ENCODE data around the gene CASQ2. TPM values are rescaled to one million over a fixed set of nuclear protein-coding genes. Genes with fewer than 3 reads are reported as not detected.

CASQ2 gene
- total and polyA plus RNA-seq, 3 donors from 2014 or later: 0.74 to 8.6 (median 1.9) TPM

DNA sequence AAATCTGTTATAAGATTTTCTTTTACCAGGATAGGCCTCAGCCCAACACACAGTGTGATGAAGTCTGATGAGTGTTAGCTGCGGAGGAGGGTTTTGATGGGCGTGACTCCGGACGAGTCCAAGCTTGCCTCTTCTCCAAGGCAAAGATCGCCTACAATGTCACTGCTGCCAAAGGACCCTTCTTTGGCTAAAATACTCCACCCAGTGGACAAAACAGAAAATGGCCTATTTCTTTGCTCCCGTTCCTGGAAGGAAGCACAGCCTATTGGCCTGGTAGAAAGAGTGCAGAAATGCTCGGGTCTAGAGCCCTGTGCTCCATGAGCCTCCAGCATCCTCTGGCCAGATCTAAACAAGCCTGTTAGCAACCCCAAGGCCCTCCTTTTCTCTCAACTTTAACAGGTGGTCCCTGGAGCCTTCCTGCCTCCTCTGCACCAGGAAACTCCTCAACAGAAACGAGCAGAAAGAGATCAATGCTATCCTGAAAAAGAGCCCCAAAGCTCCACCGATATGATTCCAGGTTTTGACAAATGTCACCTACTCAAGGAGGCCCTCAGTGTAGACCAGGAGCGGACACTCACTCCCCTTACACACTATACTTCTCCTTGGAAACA lies 3.4 kb upstream of the CASQ2 start:
- peak overlapping the region in 1 of 2 donors; percentile 14 for H3K4me3 ChIP-seq
- 15 to 21% methylated on average over 10 of the region's 10 CpGs for WGBS, 2 donors

DNA sequence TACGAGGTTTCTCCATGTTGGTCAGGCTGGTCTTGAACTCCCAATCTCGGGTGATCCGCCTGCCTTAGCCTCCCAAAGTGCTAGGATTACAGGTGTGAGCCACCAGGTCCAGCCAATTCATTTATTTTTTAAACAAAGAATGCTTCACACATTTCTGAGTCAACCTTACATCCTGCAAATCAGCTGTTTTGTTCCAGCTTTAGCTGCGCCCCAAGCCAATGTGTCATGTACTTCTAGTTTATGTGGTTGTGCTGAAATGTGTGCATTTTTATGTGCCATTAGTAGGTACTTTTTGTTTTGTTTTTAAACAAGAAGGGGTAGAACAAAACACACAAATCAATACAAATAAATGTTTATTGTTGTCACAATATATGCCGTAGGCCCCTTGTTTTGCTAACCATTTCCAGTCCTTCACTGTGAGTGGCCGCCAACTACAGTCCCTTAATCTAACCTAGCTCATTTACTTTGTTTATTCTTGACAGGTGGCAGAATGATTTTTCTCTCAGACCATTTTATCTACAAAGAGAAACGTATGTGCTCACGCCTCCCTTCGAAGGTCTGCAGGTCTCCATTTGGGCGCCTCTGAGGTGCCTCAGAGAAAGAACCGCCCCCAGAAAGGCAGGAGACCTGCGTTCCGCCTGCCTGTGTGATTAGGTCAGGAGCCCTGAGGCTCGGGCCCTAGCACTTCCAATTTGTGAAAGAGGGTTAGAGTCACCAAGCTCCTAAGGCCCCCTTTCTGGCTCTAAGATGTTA lies 2.8 kb upstream of the CASQ2 start:
- intact Hi-C loops (cut with DNase I; ENCODE audit: low total_unique reads): loop anchor here (5.0 kb wide), 1 partner anchor 54 kb away; no protein-coding TSS in a partner anchor
- H3K4me3 ChIP-seq: peak overlapping the region in 1 of 2 donors; percentile 14
- 49 to 67% methylated on average over 14 of the region's 14 CpGs for WGBS, 2 donors

More for the DNA sequence above, 3.4 kb upstream of the CASQ2 start:
- intact Hi-C loops (cut with DNase I; ENCODE audit: low total_unique reads): loop anchor here (5.0 kb wide), 1 partner anchor 55 kb away; no protein-coding TSS in a partner anchor
- H3K27me3 ChIP-seq: no peaks in the 10 kb centered on the region
- H3K4me1 ChIP-seq: no peaks in the 10 kb centered on the region
- H3K36me3 ChIP-seq (ENCODE audit: low read depth, missing control alignments): no peaks in the 10 kb centered on the region
- DNase-seq: peak; percentile 71
- H3K27ac ChIP-seq: no peak overlapping the region
- no peaks in the 10 kb centered on the region for H3K9me3 ChIP-seq
- TF ChIP-seq POLR2A (IDR thresholded peaks at IDR 0.05): no peak
- TF ChIP-seq, protein P1, sequence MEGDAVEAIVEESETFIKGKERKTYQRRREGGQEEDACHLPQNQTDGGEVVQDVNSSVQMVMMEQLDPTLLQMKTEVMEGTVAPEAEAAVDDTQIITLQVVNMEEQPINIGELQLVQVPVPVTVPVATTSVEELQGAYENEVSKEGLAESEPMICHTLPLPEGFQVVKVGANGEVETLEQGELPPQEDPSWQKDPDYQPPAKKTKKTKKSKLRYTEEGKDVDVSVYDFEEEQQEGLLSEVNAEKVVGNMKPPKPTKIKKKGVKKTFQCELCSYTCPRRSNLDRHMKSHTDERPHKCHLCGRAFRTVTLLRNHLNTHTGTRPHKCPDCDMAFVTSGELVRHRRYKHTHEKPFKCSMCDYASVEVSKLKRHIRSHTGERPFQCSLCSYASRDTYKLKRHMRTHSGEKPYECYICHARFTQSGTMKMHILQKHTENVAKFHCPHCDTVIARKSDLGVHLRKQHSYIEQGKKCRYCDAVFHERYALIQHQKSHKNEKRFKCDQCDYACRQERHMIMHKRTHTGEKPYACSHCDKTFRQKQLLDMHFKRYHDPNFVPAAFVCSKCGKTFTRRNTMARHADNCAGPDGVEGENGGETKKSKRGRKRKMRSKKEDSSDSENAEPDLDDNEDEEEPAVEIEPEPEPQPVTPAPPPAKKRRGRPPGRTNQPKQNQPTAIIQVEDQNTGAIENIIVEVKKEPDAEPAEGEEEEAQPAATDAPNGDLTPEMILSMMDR (IDR thresholded peaks at IDR 0.05): peak; percentile 52 to 71 (median 60)

DNA sequence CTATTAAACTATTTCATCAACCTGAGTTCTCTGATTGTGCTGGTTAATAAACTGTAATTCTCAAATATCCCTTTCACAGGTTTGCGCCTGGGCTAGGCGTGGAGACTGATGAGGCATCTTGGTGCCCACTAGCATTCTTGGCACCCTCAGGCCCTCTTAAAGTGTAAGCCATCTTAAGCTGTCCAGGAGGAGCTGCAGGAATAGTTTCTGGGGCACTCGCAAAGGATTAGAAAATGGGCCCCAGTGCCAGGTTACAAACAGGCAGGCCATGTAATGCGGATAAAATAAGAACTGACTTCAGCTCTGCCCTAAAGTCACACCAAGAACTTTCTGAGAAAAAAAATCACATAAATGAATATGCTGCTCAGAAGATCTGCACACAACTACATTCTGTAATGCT lies 1.1 kb downstream of the CASQ2 start:
- DNase-seq: no peak
- TF ChIP-seq POLR2A (IDR thresholded peaks at IDR 0.05): no peak
- TF ChIP-seq, protein P1 (IDR thresholded peaks at IDR 0.05): no peak
- intact Hi-C loops (cut with DNase I; ENCODE audit: low total_unique reads): no loop called here
- H3K27ac ChIP-seq: no peak overlapping the region
- WGBS, 2 donors: 91 to 93% methylated on average over 4 of the region's 4 CpGs
- no peaks in the 10 kb centered on the region for H3K36me3 ChIP-seq (ENCODE audit: low read depth, missing control alignments)
- no peaks in the 10 kb centered on the region for H3K9me3 ChIP-seq
- no peak overlapping the region for H3K4me3 ChIP-seq
- no peaks in the 10 kb centered on the region for H3K27me3 ChIP-seq
- H3K4me1 ChIP-seq: no peaks in the 10 kb centered on the region

More for the DNA sequence above, 2.8 kb upstream of the CASQ2 start:
- Histone ChIP-seq H3K9me3 (no peaks in the 10 kb centered on the region), H3K36me3 (ENCODE audit: low read depth, missing control alignments) (no peaks in the 10 kb centered on the region), H3K27ac (no peak overlapping the region), H3K27me3 (no peaks in the 10 kb centered on the region), H3K4me1 (no peaks in the 10 kb centered on the region)
- peak; percentile 21 for DNase-seq
- no peak for TF ChIP-seq POLR2A (IDR thresholded peaks at IDR 0.05)
- TF ChIP-seq, protein P1 (IDR thresholded peaks at IDR 0.05): no peak

DNA sequence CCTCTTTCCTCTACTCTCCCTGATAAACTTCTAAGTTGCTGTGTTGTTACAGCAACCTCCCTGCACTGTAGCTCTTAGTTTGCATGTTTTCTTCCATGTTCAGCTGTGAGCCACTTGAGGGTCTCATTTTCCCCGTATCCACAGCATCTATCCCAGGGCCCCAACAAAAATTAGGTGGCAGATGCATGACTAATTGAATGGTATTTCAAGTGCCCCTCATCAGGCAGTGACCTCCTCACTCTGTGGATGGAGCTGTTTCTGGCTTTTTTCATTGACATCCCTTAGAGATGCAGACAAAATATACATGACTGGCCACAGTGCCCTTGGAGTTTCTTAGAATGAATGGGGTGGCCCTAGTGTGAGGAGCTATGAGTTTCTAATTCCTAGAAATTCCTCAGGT lies 3.4 kb downstream of the CASQ2 start:
- 32 to 76% methylated on average over 1 of the region's 1 CpG for WGBS, 2 donors
- Histone ChIP-seq H3K9me3 (no peaks in the 10 kb centered on the region), H3K4me1 (no peaks in the 10 kb centered on the region), H3K27ac (no peak overlapping the region), H3K27me3 (no peaks in the 10 kb centered on the region), H3K4me3 (no peak overlapping the region), H3K36me3 (ENCODE audit: low read depth, missing control alignments) (no peaks in the 10 kb centered on the region)
- intact Hi-C loops (cut with DNase I; ENCODE audit: low total_unique reads): no loop called here
- TF ChIP-seq, protein P1 (IDR thresholded peaks at IDR 0.05): no peak
- TF ChIP-seq POLR2A (IDR thresholded peaks at IDR 0.05): no peak
- no peak for DNase-seq

Data from testis (tissue), 3 donors.